Endodermal cell (in vitro differentiated cells): Measurements from ENCODE around the gene AGRN. TPM values are rescaled to one million over a fixed set of nuclear protein-coding genes. Genes with fewer than 3 reads are reported as not detected.
A peak's percentile ranks its signal among the peaks of the same experiment; 100 is the strongest.

Experiments used
- DNase-seq: peaks from one replicate; pipeline ENCODE4 v3.0.0-alpha.2; 2017
- H3K27ac ChIP-seq: 2 replicates; pipeline ENCODE4 v1.5.1; 2013; ENCODE audit warnings: mild to moderate bottlenecking, low read depth, low read length, moderate library complexity
- H3K27me3 ChIP-seq: 2 replicates; pipeline ENCODE4 v1.6.1; 2013; ENCODE audit warnings: mild to moderate bottlenecking, low read length, moderate library complexity; ENCODE audit not compliant: insufficient read depth, control insufficient read depth, poor library complexity, severe bottlenecking
- H3K36me3 ChIP-seq: 2 replicates; pipeline ENCODE4 v1.7.0; 2013; ENCODE audit warnings: mild to moderate bottlenecking, low read length, moderate library complexity; ENCODE audit not compliant: control insufficient read depth, insufficient read depth
- H3K4me1 ChIP-seq: one replicate; pipeline ENCODE4 v1.7.0; 2013; ENCODE audit warnings: low read length; ENCODE audit not compliant: control insufficient read depth, insufficient read depth
- H3K4me3 ChIP-seq: 2 replicates; pipeline ENCODE4 v1.5.1; 2013; ENCODE audit warnings: mild to moderate bottlenecking, low read length, moderate library complexity
- H3K9ac ChIP-seq: 2 replicates; pipeline ENCODE4 v1.6.1; 2013; ENCODE audit warnings: mild to moderate bottlenecking, low read length, moderate library complexity; ENCODE audit not compliant: poor library complexity, severe bottlenecking; ENCODE audit errors: extremely low read depth
- H3K9me3 ChIP-seq: 2 replicates; pipeline ENCODE4 v1.6.1; 2013; ENCODE audit warnings: mild to moderate bottlenecking, low read length, moderate library complexity; ENCODE audit not compliant: control insufficient read depth
- H3K27ac Mint-ChIP-seq: 2 replicates; pipeline ENCODE4 v1.8.0; 2020; ENCODE audit warnings: mixed read lengths
- H3K27me3 Mint-ChIP-seq: 2 replicates; pipeline ENCODE4 v1.8.0; 2021; ENCODE audit warnings: mild to moderate bottlenecking, mixed read lengths; ENCODE audit not compliant: insufficient read depth
- H3K36me3 Mint-ChIP-seq: 2 replicates; pipeline ENCODE4 v1.8.0; 2020; ENCODE audit warnings: low read depth, mixed read lengths
- H3K4me1 Mint-ChIP-seq: 2 replicates; pipeline ENCODE4 v1.8.0; 2020; ENCODE audit warnings: mixed read lengths
- H3K4me3 Mint-ChIP-seq: 2 replicates; pipeline ENCODE4 v1.8.0; 2020; ENCODE audit warnings: mild to moderate bottlenecking, moderate library complexity, mixed read lengths
- H3K9me3 Mint-ChIP-seq: 2 replicates; pipeline ENCODE4 v1.8.0; 2020; ENCODE audit warnings: mild to moderate bottlenecking, mixed read lengths
- CTCF ChIP-seq: fragments of 200-600 bp; sonication (generic); conservative IDR thresholded peaks from 2 replicates; pipeline ENCODE4 v1.5.0; 2021; ENCODE audit warnings: antibody characterized with exemption, mild to moderate bottlenecking
- WGBS, 2 experiments: methylation state at CpG; one replicate each; pipeline versions ENCODE4 v1.1.5 to v1.1.7; 2013; ENCODE audit warnings: missing lambda C conversion rate in 2 of 2, mixed read lengths in 1 of 2; ENCODE audit not compliant: insufficient coverage in 1 of 2, insufficient read length in 1 of 2; 5-methylcytosine and 5-hydroxymethylcytosine counted together
- total RNA-seq, 2 donors: library from RNA; stranded (reverse); fragmentation: NEBNext Ultra II Directional in 1 of 2; extraction: Animal tissue kit (Norgen Biotek cat#: 25700) in 1 of 2; gene quantifications; 2 replicates in 1 of 2; 3 replicates in 1 of 2; pipeline ENCODE4 v1.2.1, GENCODE V29; 2021

AGRN gene
- total RNA-seq, 2 donors from 2014 or later = 269 to 288 TPM

- Mint-ChIP-seq H3K27me3 (peaks cover 57% of the 10 kb centered on the region), H3K4me1 (peaks cover 6% of the 10 kb centered on the region), H3K4me3 (no peak overlapping the region), H3K27ac (no peak overlapping the region), H3K9me3 (no peaks in the 10 kb centered on the region), H3K36me3 (peaks cover 34% of the 10 kb centered on the region)
- peaks cover 36% of the 10 kb centered on the region for H3K27me3 ChIP-seq
- H3K36me3 ChIP-seq = peaks cover 8% of the 10 kb centered on the region
- H3K9me3 ChIP-seq = no peaks in the 10 kb centered on the region
- H3K9ac ChIP-seq = no peak overlapping the region
- 91 to 95% methylated on average over 25 to 30 of the region's 30 CpGs for WGBS, 2 experiments
- no peak for DNase-seq
- H3K27ac ChIP-seq = no peak overlapping the region
- no peak overlapping the region for H3K4me3 ChIP-seq
- TF ChIP-seq CTCF = no peak
- peaks cover 6% of the 10 kb centered on the region for H3K4me1 ChIP-seq
Observed at GRCh38 chr1:1037366-1038327, 17.7 kb downstream of the AGRN start.

DNA sequence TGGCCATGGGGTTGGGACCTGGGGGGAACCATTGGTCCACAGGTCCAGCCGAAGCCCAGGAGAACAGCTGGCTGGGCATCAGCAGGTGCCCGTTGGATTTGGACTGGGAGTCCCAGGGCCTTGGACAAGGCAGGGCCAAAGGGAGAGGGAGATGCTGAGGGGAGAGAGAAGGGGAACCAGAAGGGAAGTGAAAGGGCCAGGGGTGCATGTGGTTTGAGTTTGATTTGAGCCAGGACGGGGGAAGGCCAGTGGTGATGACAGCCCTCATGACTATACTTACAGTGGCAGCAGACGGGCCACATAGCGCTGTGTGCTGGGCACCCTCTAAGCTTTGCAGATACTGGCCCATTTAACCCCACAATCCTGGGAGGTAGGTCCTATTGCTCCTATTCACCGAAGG, 18.8 kb downstream of the AGRN start:
- WGBS, 2 experiments = 93 to 100% methylated on average over 5 to 6 of the region's 6 CpGs
- no peak for TF ChIP-seq CTCF
- Histone ChIP-seq H3K4me1 (peaks cover 6% of the 10 kb centered on the region), H3K9me3 (no peaks in the 10 kb centered on the region), H3K36me3 (peaks cover 11% of the 10 kb centered on the region), H3K9ac (no peak overlapping the region), H3K27ac (no peak overlapping the region), H3K27me3 (peaks cover 36% of the 10 kb centered on the region), H3K4me3 (no peak overlapping the region)
- no peak overlapping the region for H3K27ac Mint-ChIP-seq
- H3K4me3 Mint-ChIP-seq = no peak overlapping the region
- DNase-seq = no peak
- H3K4me1 Mint-ChIP-seq = peaks cover 6% of the 10 kb centered on the region
- peaks cover 41% of the 10 kb centered on the region for H3K36me3 Mint-ChIP-seq
- no peaks in the 10 kb centered on the region for H3K9me3 Mint-ChIP-seq
- peaks cover 60% of the 10 kb centered on the region for H3K27me3 Mint-ChIP-seq

GRCh38 chr1:1039145-1039910, 19.4 kb downstream of the AGRN start:
- Histone ChIP-seq H3K36me3 (peaks cover 11% of the 10 kb centered on the region), H3K27me3 (peaks cover 36% of the 10 kb centered on the region), H3K4me3 (no peak overlapping the region), H3K9me3 (no peaks in the 10 kb centered on the region), H3K27ac (no peak overlapping the region), H3K9ac (no peak overlapping the region), H3K4me1 (peaks cover 3% of the 10 kb centered on the region)
- no peak for TF ChIP-seq CTCF
- peaks cover 60% of the 10 kb centered on the region for H3K27me3 Mint-ChIP-seq
- H3K36me3 Mint-ChIP-seq = peaks cover 43% of the 10 kb centered on the region
- WGBS, 2 experiments = 70 to 71% methylated on average over 5 to 17 of the region's 17 CpGs
- H3K4me1 Mint-ChIP-seq = peaks cover 6% of the 10 kb centered on the region
- DNase-seq = no peak
- no peak overlapping the region for H3K27ac Mint-ChIP-seq
- H3K4me3 Mint-ChIP-seq = peak overlapping the region; percentile 33
- no peaks in the 10 kb centered on the region for H3K9me3 Mint-ChIP-seq
